HG02943 (cell line): ENCODE measurements around the gene CDNF.
"Not testable (repeated sequence)": the region's sequence is repeated elsewhere in the genome, so short reads cannot be mapped to it uniquely, and the experiment has no call there.

Experiments used
- ATAC-seq: cut with Tn5 transposase; IDR thresholded peaks from one replicate; pipeline ENCODE4 v1.9.1; 2021; ENCODE audit warnings: mild to moderate bottlenecking, low read depth, moderate library complexity; ENCODE audit not compliant: unreplicated experiment

CDNF gene

GRCh38 chr10:14837757-14838581 is at the start of gene CDNF, which contains the start of the genes HSPA14 and MSANTD7:
Gene CDNF (minus strand): TSS chr10:14838037. CDS start chr10:14837946, 91 bp downstream.
Gene HSPA14 (plus strand): TSS chr10:14838306. CDS start chr10:14838403, 97 bp downstream.
Gene MSANTD7 (plus strand): TSS chr10:14838306. CDS start chr10:14842285, 3,979 bp downstream.
- ATAC-seq = peak; percentile 94

- ATAC-seq = no peak
These were observed 46.2 kb upstream of the CDNF start for GRCh38 chr10:14884082-14884481.

GRCh38 chr10:14880229-14880628 is 42.4 kb upstream of the CDNF start:
- ATAC-seq = no peak

GRCh38 chr10:14879928-14880193 is 42.0 kb upstream of the CDNF start:
- ATAC-seq = no peak

- peak; percentile 22 for ATAC-seq
These were observed 41.5 kb upstream of the CDNF start for GRCh38 chr10:14879124-14879927.

GRCh38 chr10:14878266-14879123 is 40.7 kb upstream of the CDNF start, which contains the start of gene SUV39H2:
Gene SUV39H2 (plus strand): TSS chr10:14878866. CDS start chr10:14878889, 23 bp downstream.
- ATAC-seq = peak; percentile 88

- ATAC-seq = no peak
These were observed 38.9 kb upstream of the CDNF start for GRCh38 chr10:14876764-14877163.

- ATAC-seq = no peak
These were observed 38.1 kb upstream of the CDNF start for GRCh38 chr10:14875941-14876340.

GRCh38 chr10:14873090-14873760 is 35.4 kb upstream of the CDNF start:
- ATAC-seq = no peak

GRCh38 chr10:14864871-14865270 is 27.0 kb upstream of the CDNF start:
- ATAC-seq = not testable (repeated sequence)

- ATAC-seq = not testable (repeated sequence)
These were observed 26.6 kb upstream of the CDNF start for GRCh38 chr10:14864466-14864865.

GRCh38 chr10:14860791-14861190 is 23.0 kb upstream of the CDNF start:
- ATAC-seq = no peak

GRCh38 chr10:14859775-14860174 is 21.9 kb upstream of the CDNF start:
- ATAC-seq = no peak

- ATAC-seq = no peak
These were observed 21.2 kb upstream of the CDNF start for GRCh38 chr10:14859043-14859442.

- no peak for ATAC-seq
These were observed 20.6 kb upstream of the CDNF start for GRCh38 chr10:14858338-14858960.

- no peak for ATAC-seq
These were observed 17.6 kb upstream of the CDNF start for GRCh38 chr10:14855453-14855852.

- no peak for ATAC-seq
These were observed 14.4 kb upstream of the CDNF start for GRCh38 chr10:14852236-14852635.

- no peak for ATAC-seq
These were observed 7.1 kb upstream of the CDNF start for GRCh38 chr10:14844948-14845347.

- ATAC-seq = no peak
These were observed 5.6 kb upstream of the CDNF start for GRCh38 chr10:14843327-14843988.
